Activated T-cell treated with anti-CD3 and anti-CD28 coated beads, Interleukin-2, amount 50 U/mL, for 4 hours (primary cell): ENCODE results near the gene KREMEN1. TPM values are rescaled to one million over a fixed set of nuclear protein-coding genes. Genes with fewer than 3 reads are reported as not detected.

Experiments used
- ATAC-seq, 2 donors: fragments of 200-7000 bp; cut with Tn5 transposase; one replicate each; pipeline ENCODE4 v1.10.0; 2021
- DNase-seq: peaks from one replicate; pipeline ENCODE4 v3.0.0-alpha.2; 2020
- H3K27me3 Mint-ChIP-seq: one replicate; pipeline ENCODE4 v1.8.0; 2021; ENCODE audit warnings: low read depth, mixed read lengths
- H3K36me3 Mint-ChIP-seq: one replicate; pipeline ENCODE4 v1.8.0; 2022; ENCODE audit warnings: mixed read lengths; ENCODE audit not compliant: insufficient read depth
- H3K4me1 Mint-ChIP-seq: one replicate; pipeline ENCODE4 v1.8.0; 2021; ENCODE audit warnings: low read depth, mixed read lengths
- H3K4me3 Mint-ChIP-seq: one replicate; pipeline ENCODE4 v1.8.0; 2021; ENCODE audit warnings: mild to moderate bottlenecking, moderate library complexity, mixed read lengths
- H3K9me3 Mint-ChIP-seq: one replicate; pipeline ENCODE4 v1.8.0; 2021; ENCODE audit warnings: mixed read lengths
- total RNA-seq, 3 donors: library from RNA; stranded (reverse); gene quantifications; one replicate each; pipeline ENCODE4 v1.2.1, GENCODE V29; 2021

Gene KREMEN1
- total RNA-seq, 3 donors from 2014 or later: 0.03 to 0.33 (median 0.03) TPM

GRCh38 chr22:29096736-29097669, 24.2 kb downstream of the KREMEN1 start:
- Mint-ChIP-seq H3K27me3 (peaks cover 4% of the 10 kb centered on the region), H3K4me3 (no peak overlapping the region), H3K9me3 (no peaks in the 10 kb centered on the region), H3K36me3 (no peaks in the 10 kb centered on the region), H3K4me1 (no peaks in the 10 kb centered on the region)
- DNase-seq (no peak), ATAC-seq (no peak)

GRCh38 chr22:29098296-29098695, 25.5 kb downstream of the KREMEN1 start:
- no peak for DNase-seq
- H3K4me1 Mint-ChIP-seq: no peaks in the 10 kb centered on the region
- ATAC-seq: no peak
- no peaks in the 10 kb centered on the region for H3K36me3 Mint-ChIP-seq
- no peaks in the 10 kb centered on the region for H3K9me3 Mint-ChIP-seq
- H3K4me3 Mint-ChIP-seq: no peak overlapping the region
- no peaks in the 10 kb centered on the region for H3K27me3 Mint-ChIP-seq

- ATAC-seq (no peak), DNase-seq (no peak)
- Mint-ChIP-seq H3K9me3 (no peaks in the 10 kb centered on the region), H3K4me1 (no peaks in the 10 kb centered on the region), H3K4me3 (no peak overlapping the region), H3K27me3 (no peaks in the 10 kb centered on the region), H3K36me3 (no peaks in the 10 kb centered on the region)
Measured at GRCh38 chr22:29102300-29102699, 29.5 kb downstream of the KREMEN1 start.

GRCh38 chr22:29103121-29103520, 30.3 kb downstream of the KREMEN1 start:
- no peaks in the 10 kb centered on the region for H3K27me3 Mint-ChIP-seq
- H3K9me3 Mint-ChIP-seq: no peaks in the 10 kb centered on the region
- H3K4me1 Mint-ChIP-seq: no peaks in the 10 kb centered on the region
- ATAC-seq: no peak
- no peak overlapping the region for H3K4me3 Mint-ChIP-seq
- no peaks in the 10 kb centered on the region for H3K36me3 Mint-ChIP-seq
- no peak for DNase-seq

- Mint-ChIP-seq H3K36me3 (no peaks in the 10 kb centered on the region), H3K4me3 (no peak overlapping the region), H3K4me1 (no peaks in the 10 kb centered on the region), H3K9me3 (no peaks in the 10 kb centered on the region), H3K27me3 (peaks cover 12% of the 10 kb centered on the region)
- DNase-seq (no peak), ATAC-seq (no peak)
Measured at GRCh38 chr22:29105468-29105867, 32.6 kb downstream of the KREMEN1 start.

- no peak for DNase-seq
- ATAC-seq: no peak
- H3K9me3 Mint-ChIP-seq: no peaks in the 10 kb centered on the region
- peaks cover 16% of the 10 kb centered on the region for H3K27me3 Mint-ChIP-seq
- no peaks in the 10 kb centered on the region for H3K36me3 Mint-ChIP-seq
- no peaks in the 10 kb centered on the region for H3K4me1 Mint-ChIP-seq
- H3K4me3 Mint-ChIP-seq: no peak overlapping the region
Measured at GRCh38 chr22:29106839-29107238, 34.0 kb downstream of the KREMEN1 start.

- no peaks in the 10 kb centered on the region for H3K4me1 Mint-ChIP-seq
- H3K27me3 Mint-ChIP-seq: peaks cover 22% of the 10 kb centered on the region
- DNase-seq (no peak), ATAC-seq (no peak)
- no peaks in the 10 kb centered on the region for H3K9me3 Mint-ChIP-seq
- no peaks in the 10 kb centered on the region for H3K36me3 Mint-ChIP-seq
- no peak overlapping the region for H3K4me3 Mint-ChIP-seq
Measured at GRCh38 chr22:29108137-29108536, 35.3 kb downstream of the KREMEN1 start.

GRCh38 chr22:29109822-29110221, 37.0 kb downstream of the KREMEN1 start:
- peaks cover 31% of the 10 kb centered on the region for H3K27me3 Mint-ChIP-seq
- no peaks in the 10 kb centered on the region for H3K36me3 Mint-ChIP-seq
- ATAC-seq (no peak), DNase-seq (no peak)
- H3K4me3 Mint-ChIP-seq: no peak overlapping the region
- H3K9me3 Mint-ChIP-seq: no peaks in the 10 kb centered on the region
- H3K4me1 Mint-ChIP-seq: no peaks in the 10 kb centered on the region

- H3K4me3 Mint-ChIP-seq: no peak overlapping the region
- H3K4me1 Mint-ChIP-seq: no peaks in the 10 kb centered on the region
- DNase-seq (no peak), ATAC-seq (no peak)
- H3K36me3 Mint-ChIP-seq: no peaks in the 10 kb centered on the region
- no peaks in the 10 kb centered on the region for H3K9me3 Mint-ChIP-seq
- peaks cover 42% of the 10 kb centered on the region for H3K27me3 Mint-ChIP-seq
Measured at GRCh38 chr22:29110946-29111345, 38.1 kb downstream of the KREMEN1 start.

GRCh38 chr22:29112121-29112520, 39.3 kb downstream of the KREMEN1 start:
- ATAC-seq (no peak), DNase-seq (no peak)
- H3K4me3 Mint-ChIP-seq: no peak overlapping the region
- no peaks in the 10 kb centered on the region for H3K4me1 Mint-ChIP-seq
- no peaks in the 10 kb centered on the region for H3K9me3 Mint-ChIP-seq
- peaks cover 49% of the 10 kb centered on the region for H3K27me3 Mint-ChIP-seq
- H3K36me3 Mint-ChIP-seq: no peaks in the 10 kb centered on the region

- ATAC-seq (no peak), DNase-seq (no peak)
- H3K27me3 Mint-ChIP-seq: peaks cover 49% of the 10 kb centered on the region
- no peaks in the 10 kb centered on the region for H3K9me3 Mint-ChIP-seq
- no peak overlapping the region for H3K4me3 Mint-ChIP-seq
- no peaks in the 10 kb centered on the region for H3K4me1 Mint-ChIP-seq
- no peaks in the 10 kb centered on the region for H3K36me3 Mint-ChIP-seq
Measured at GRCh38 chr22:29112681-29113080, 39.8 kb downstream of the KREMEN1 start.

GRCh38 chr22:29113319-29113718, 40.5 kb downstream of the KREMEN1 start:
- Mint-ChIP-seq H3K9me3 (peaks cover 4% of the 10 kb centered on the region), H3K4me1 (no peaks in the 10 kb centered on the region), H3K27me3 (peaks cover 54% of the 10 kb centered on the region), H3K4me3 (no peak overlapping the region), H3K36me3 (no peaks in the 10 kb centered on the region)
- ATAC-seq (no peak), DNase-seq (no peak)

- H3K27me3 Mint-ChIP-seq: peaks cover 54% of the 10 kb centered on the region
- no peaks in the 10 kb centered on the region for H3K36me3 Mint-ChIP-seq
- ATAC-seq (no peak), DNase-seq (no peak)
- peaks cover 4% of the 10 kb centered on the region for H3K9me3 Mint-ChIP-seq
- no peak overlapping the region for H3K4me3 Mint-ChIP-seq
- H3K4me1 Mint-ChIP-seq: no peaks in the 10 kb centered on the region
Measured at GRCh38 chr22:29114392-29114791, 41.6 kb downstream of the KREMEN1 start.

- no peak for ATAC-seq
Measured at GRCh38 chr22:29115682-29116288, 43.0 kb downstream of the KREMEN1 start.

More at GRCh38 chr22:29115682-29116288, 43.0 kb downstream of the KREMEN1 start:
- Mint-ChIP-seq H3K9me3 (peaks cover 8% of the 10 kb centered on the region), H3K4me3 (no peak overlapping the region), H3K4me1 (no peaks in the 10 kb centered on the region), H3K27me3 (peaks cover 54% of the 10 kb centered on the region), H3K36me3 (no peaks in the 10 kb centered on the region)
- DNase-seq: no peak
